PC-3 (cell line): ENCODE measurements around the gene ZNF8. TPM values are rescaled to one million over a fixed set of nuclear protein-coding genes. Genes with fewer than 3 reads are reported as not detected.
A peak's percentile ranks its signal among the peaks of the same experiment; 100 is the strongest.
"Not testable (repeated sequence)": the region's sequence is repeated elsewhere in the genome, so short reads cannot be mapped to it uniquely, and the experiment has no call there.

Experiments
- ATAC-seq: fragments of 200-7000 bp; cut with Tn5 transposase; 2 replicates; pipeline ENCODE4 v1.9.1; 2020; ENCODE audit warnings: mild to moderate bottlenecking, moderate library complexity
- BruUV-seq: library from RNA; stranded (reverse); fragments of 400-500 nt; replicated peaks from 2 replicates; lab custom pipeline; 2021; lab: Mats Ljungman, UMichigan
- CTCF ChIA-PET: fragments of 300-600 bp; sonication (Branson Sonifier 250); formaldehyde crosslinking; loops from one replicate; lab custom pipeline; 2022; ENCODE audit warnings: antibody characterized with exemption; lab: Charles Lee
- POLR2A ChIA-PET: fragments of 300-600 bp; sonication (Branson Sonifier 250); formaldehyde crosslinking; loops from one replicate; lab custom pipeline; 2022; ENCODE audit warnings: antibody characterized with exemption; ENCODE audit not compliant: unreplicated experiment; lab: Charles Lee
- DNase-seq: peaks from one replicate; pipeline ENCODE4 v3.0.0-alpha.2; 2015
- H2AFZ ChIP-seq: fragments of 300-600 bp; sonication (generic); 2 replicates; pipeline ENCODE4 v1.6.0; 2016; ENCODE audit warnings: antibody characterized with exemption, low read length
- H3F3A ChIP-seq: fragments of 300-600 bp; sonication (generic); one replicate; pipeline ENCODE4 v1.6.0; 2017; ENCODE audit warnings: antibody characterized with exemption, low read length, control low read depth, mild to moderate bottlenecking; ENCODE audit not compliant: unreplicated experiment
- H3K27ac ChIP-seq: fragments of 300-600 bp; sonication (generic); 2 replicates; pipeline ENCODE4 v1.5.1; 2016; ENCODE audit warnings: mild to moderate bottlenecking, low read length
- H3K27me3 ChIP-seq: fragments of 300-600 bp; sonication (generic); 2 replicates; pipeline ENCODE4 v1.6.1; 2016; ENCODE audit warnings: low read length, mixed read lengths
- H3K36me3 ChIP-seq: fragments of 300-600 bp; sonication (generic); 2 replicates; pipeline ENCODE4 v1.6.1; 2016; ENCODE audit warnings: low read depth, mixed run types, low read length, mixed read lengths
- H3K4me1 ChIP-seq: fragments of 300-600 bp; sonication (generic); 2 replicates; pipeline ENCODE4 v1.5.1; 2016; ENCODE audit warnings: low read length; ENCODE audit not compliant: insufficient read depth
- H3K4me2 ChIP-seq: fragments of 300-600 bp; sonication (generic); 2 replicates; pipeline ENCODE4 v1.6.0; 2016; ENCODE audit warnings: low read length
- H3K4me3 ChIP-seq: fragments of 300-600 bp; sonication (generic); 2 replicates; pipeline ENCODE4 v1.5.1; 2016; ENCODE audit warnings: mild to moderate bottlenecking, low read length, mixed read lengths
- H3K79me2 ChIP-seq: fragments of 300-600 bp; sonication (generic); 2 replicates; pipeline ENCODE4 v1.6.1; 2017; ENCODE audit warnings: low read length, mixed read lengths
- H3K9ac ChIP-seq: fragments of 300-600 bp; sonication (generic); 2 replicates; pipeline ENCODE4 v1.6.0; 2016; ENCODE audit warnings: mild to moderate bottlenecking, low read length
- H3K9me2 ChIP-seq: fragments of 300-600 bp; sonication (generic); replicated peaks from 2 replicates; pipeline ENCODE4 v1.6.1; 2016; ENCODE audit warnings: mixed run types, low read length, mixed read lengths
- H3K9me3 ChIP-seq: fragments of 300-600 bp; sonication (generic); 2 replicates; pipeline ENCODE4 v1.6.1; 2016; ENCODE audit warnings: low read length, mixed read lengths
- H4K20me1 ChIP-seq: fragments of 300-600 bp; sonication (generic); 2 replicates; pipeline ENCODE4 v1.6.1; 2016; ENCODE audit warnings: low read length, mixed read lengths
- EZH2 ChIP-seq: fragments of 300-600 bp; sonication (generic); IDR thresholded peaks from one replicate; pipeline ENCODE4 v1.6.1; 2017; ENCODE audit warnings: antibody characterized with exemption, mild to moderate bottlenecking, low read length; ENCODE audit not compliant: unreplicated experiment
- EZH2phosphoT487 ChIP-seq: fragments of 300-600 bp; sonication (generic); IDR thresholded peaks from 2 replicates; pipeline ENCODE4 v1.6.1; 2018; ENCODE audit warnings: mild to moderate bottlenecking, antibody characterized with exemption, low read length, borderline replicate concordance
- intact Hi-C: fragments of 100-400 bp; cut with micrococcal nuclease; formaldehyde crosslinking; loops from 2 replicates; pipeline ENCODE4 v1.9.0; 2023
- total RNA-seq: library from RNA; depleted of rRNA; stranded (reverse); fragments of >200 nt; gene quantifications from 2 replicates; pipeline ENCODE4 v1.2.3, GENCODE V29; 2014
- TF ChIP-seq, protein P1 (sequence below): fragments of 300-600 bp; sonication (generic); conservative IDR thresholded peaks from 2 replicates; pipeline ENCODE4 v1.5.1; 2017; ENCODE audit warnings: antibody characterized with exemption, low read depth, mild to moderate bottlenecking, low read length

ZNF8 gene
- total RNA-seq, 1 experiment from 2014 or later, result 7.3 TPM

DNA sequence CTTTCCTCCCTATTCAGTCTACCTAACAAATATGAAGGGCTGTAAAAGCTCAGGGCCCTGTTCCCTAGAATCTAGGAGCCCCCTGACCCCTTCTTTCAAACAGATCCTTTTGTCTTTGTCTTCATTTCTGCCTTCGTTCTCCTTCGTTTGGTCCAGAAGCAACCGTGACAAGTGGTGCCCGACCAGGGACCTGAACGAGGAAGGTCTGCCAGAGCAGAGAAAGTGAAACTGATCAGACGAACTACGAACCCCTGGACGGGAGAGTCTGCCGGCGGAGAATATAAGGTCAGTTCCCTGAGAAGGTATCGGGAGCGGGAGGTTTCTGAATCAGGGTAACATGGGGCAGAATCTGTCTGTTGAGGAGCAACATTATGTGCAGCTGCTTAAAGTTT, 27.2 kb downstream of the ZNF8 start:
- Histone ChIP-seq H2AFZ (no peak overlapping the region), H3K36me3 (peaks cover 52% of the 10 kb centered on the region), H3K9me2 (no peaks in the 10 kb centered on the region), H3F3A (no peaks in the 10 kb centered on the region), H3K4me2 (peak overlapping the region; percentile 80), H3K4me3 (peak overlapping the region; percentile 81), H3K27ac (no peak overlapping the region), H3K9ac (peak overlapping the region; percentile 77), H3K79me2 (peaks cover 28% of the 10 kb centered on the region), H3K27me3 (no peaks in the 10 kb centered on the region), H3K4me1 (peaks cover 8% of the 10 kb centered on the region), H4K20me1 (no peaks in the 10 kb centered on the region), H3K9me3 (no peaks in the 10 kb centered on the region)
- intact Hi-C loops, result loop anchor here (1.0 to 2.0 kb wide), 4 partner anchors 20 to 160 kb away; partner anchors contain the start of genes ZNF8, ZNF837 and ZSCAN22
- TF ChIP-seq EZH2phosphoT487 (no peak), EZH2 (no peak)
- TF ChIP-seq, protein P1, sequence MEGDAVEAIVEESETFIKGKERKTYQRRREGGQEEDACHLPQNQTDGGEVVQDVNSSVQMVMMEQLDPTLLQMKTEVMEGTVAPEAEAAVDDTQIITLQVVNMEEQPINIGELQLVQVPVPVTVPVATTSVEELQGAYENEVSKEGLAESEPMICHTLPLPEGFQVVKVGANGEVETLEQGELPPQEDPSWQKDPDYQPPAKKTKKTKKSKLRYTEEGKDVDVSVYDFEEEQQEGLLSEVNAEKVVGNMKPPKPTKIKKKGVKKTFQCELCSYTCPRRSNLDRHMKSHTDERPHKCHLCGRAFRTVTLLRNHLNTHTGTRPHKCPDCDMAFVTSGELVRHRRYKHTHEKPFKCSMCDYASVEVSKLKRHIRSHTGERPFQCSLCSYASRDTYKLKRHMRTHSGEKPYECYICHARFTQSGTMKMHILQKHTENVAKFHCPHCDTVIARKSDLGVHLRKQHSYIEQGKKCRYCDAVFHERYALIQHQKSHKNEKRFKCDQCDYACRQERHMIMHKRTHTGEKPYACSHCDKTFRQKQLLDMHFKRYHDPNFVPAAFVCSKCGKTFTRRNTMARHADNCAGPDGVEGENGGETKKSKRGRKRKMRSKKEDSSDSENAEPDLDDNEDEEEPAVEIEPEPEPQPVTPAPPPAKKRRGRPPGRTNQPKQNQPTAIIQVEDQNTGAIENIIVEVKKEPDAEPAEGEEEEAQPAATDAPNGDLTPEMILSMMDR, result no peak
- POLR2A ChIA-PET, result no interaction called here
- no peak for ATAC-seq
- DNase-seq, result no peak
- CTCF ChIA-PET, result no interaction called here
- BruUV-seq, result no TSS peak

DNA sequence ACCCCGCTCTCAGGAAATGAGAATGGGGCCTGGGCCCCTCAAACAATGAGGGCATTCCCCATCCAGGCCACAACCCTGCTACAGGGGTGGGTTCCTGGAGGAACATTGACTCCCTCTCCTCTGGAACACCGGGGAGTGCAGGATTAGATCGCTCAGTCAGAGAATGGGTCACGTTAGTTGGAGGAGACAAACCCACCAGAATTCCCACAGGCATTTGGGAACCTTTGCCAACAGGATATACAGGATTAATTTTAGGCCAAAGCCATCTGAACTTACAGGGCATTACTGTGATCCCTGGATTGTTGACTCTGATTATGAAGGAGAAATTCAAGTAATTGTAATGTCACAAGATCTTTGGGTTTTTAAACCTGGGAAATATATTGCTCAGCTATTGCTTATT, 29.0 kb downstream of the ZNF8 start:
- Histone ChIP-seq H3K79me2 (peaks cover 28% of the 10 kb centered on the region), H3F3A (no peaks in the 10 kb centered on the region), H3K9me3 (no peaks in the 10 kb centered on the region), H3K36me3 (peaks cover 58% of the 10 kb centered on the region), H3K4me1 (peaks cover 8% of the 10 kb centered on the region), H3K4me2 (no peak overlapping the region), H3K27ac (no peak overlapping the region), H2AFZ (no peak overlapping the region), H3K9me2 (no peaks in the 10 kb centered on the region), H3K4me3 (no peak overlapping the region), H3K9ac (no peak overlapping the region), H4K20me1 (no peaks in the 10 kb centered on the region), H3K27me3 (no peaks in the 10 kb centered on the region)
- no peak for ATAC-seq
- TF ChIP-seq EZH2 (no peak), EZH2phosphoT487 (no peak)
- TF ChIP-seq, protein P1, result no peak
- intact Hi-C loops, result no loop called here
- DNase-seq, result no peak
- no TSS peak for BruUV-seq
- ChIA-PET CTCF (no interaction called here), POLR2A (no interaction called here)

DNA sequence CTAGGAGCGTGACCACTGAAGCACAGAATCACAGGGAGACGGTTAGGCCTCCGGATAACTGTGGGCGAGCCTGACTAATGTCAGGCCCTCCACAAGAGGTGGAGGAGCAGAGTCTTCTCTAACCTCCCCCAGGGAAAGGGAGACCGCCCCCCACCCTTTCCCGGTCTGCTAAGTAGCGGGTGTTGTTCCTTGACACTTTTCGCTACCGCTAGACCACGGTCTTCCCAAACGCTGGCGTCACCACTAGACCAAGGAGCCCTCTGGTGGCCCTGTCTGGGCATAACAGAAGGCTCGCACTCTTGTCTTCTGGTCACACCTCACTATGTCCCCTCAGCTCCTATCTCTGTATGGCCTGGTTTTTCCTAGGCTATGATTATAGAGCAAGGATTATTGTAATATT, 31.9 kb downstream of the ZNF8 start:
- H3K4me3 ChIP-seq, H3F3A ChIP-seq, ATAC-seq, H2AFZ ChIP-seq, H3K9me3 ChIP-seq, H3K4me1 ChIP-seq, POLR2A ChIA-PET, H4K20me1 ChIP-seq, H3K9me2 ChIP-seq, H3K9ac ChIP-seq, H3K27ac ChIP-seq, intact Hi-C loops, H3K27me3 ChIP-seq, DNase-seq, BruUV-seq, H3K4me2 ChIP-seq, CTCF ChIA-PET: not testable (repeated sequence)
- H3K79me2 ChIP-seq, result peaks cover 24% of the 10 kb centered on the region
- TF ChIP-seq, protein P1, result peak; percentile 28; the same call in 1 of the 2 replicates
- H3K36me3 ChIP-seq, result peaks cover 81% of the 10 kb centered on the region
